T-helper 22 cell (primary cell): Measurements from ENCODE around the gene NGEF.

Source experiments
- DNase-seq: peaks from one replicate; pipeline ENCODE4 v3.0.0-alpha.2; 2020; ENCODE audit warnings: low read depth

Gene NGEF

GRCh38 chr2:232884001-232884421 lies 129.0 kb downstream of the NGEF start:
- DNase-seq, result no peak

- DNase-seq, result no peak
These were observed 129.8 kb downstream of the NGEF start for GRCh38 chr2:232883116-232883721.

- no peak for DNase-seq
These were observed 130.4 kb downstream of the NGEF start for GRCh38 chr2:232882505-232883115.

- DNase-seq, result no peak
These were observed 131.0 kb downstream of the NGEF start for GRCh38 chr2:232882085-232882484.

GRCh38 chr2:232880764-232881351 lies 132.2 kb downstream of the NGEF start:
- DNase-seq, result no peak

GRCh38 chr2:232879618-232880494 lies 133.2 kb downstream of the NGEF start:
- DNase-seq, result no peak

- DNase-seq, result no peak
These were observed 134.0 kb downstream of the NGEF start for GRCh38 chr2:232878855-232879617.

GRCh38 chr2:232877940-232878511 lies 135.0 kb downstream of the NGEF start:
- no peak for DNase-seq

GRCh38 chr2:232876978-232877441 lies 136.0 kb downstream of the NGEF start:
- no peak for DNase-seq

GRCh38 chr2:232876161-232876977 lies 136.7 kb downstream of the NGEF start:
- DNase-seq, result no peak

- no peak for DNase-seq
These were observed 137.6 kb downstream of the NGEF start for GRCh38 chr2:232875256-232876121.

GRCh38 chr2:232874677-232875223 lies 138.3 kb downstream of the NGEF start:
- no peak for DNase-seq

GRCh38 chr2:232873909-232874641 lies 139.0 kb downstream of the NGEF start:
- no peak for DNase-seq

- DNase-seq, result no peak
These were observed 139.7 kb downstream of the NGEF start for GRCh38 chr2:232873292-232873908.

GRCh38 chr2:232872826-232873225 lies 140.2 kb downstream of the NGEF start:
- no peak for DNase-seq

- no peak for DNase-seq
These were observed 141.0 kb downstream of the NGEF start for GRCh38 chr2:232871835-232872736.

GRCh38 chr2:232871418-232871834 lies 141.6 kb downstream of the NGEF start:
- DNase-seq, result no peak
